HCT116 (cell line): Measurements from ENCODE around the gene CD163. TPM values are rescaled to one million over a fixed set of nuclear protein-coding genes. Genes with fewer than 3 reads are reported as not detected.

Source experiments
- ATAC-seq: fragments of 200-7000 bp; cut with Tn5 transposase; 2 replicates; pipeline ENCODE4 v1.9.1; 2020; ENCODE audit warnings: mild to moderate bottlenecking, moderate library complexity
- BruUV-seq: library from RNA; stranded (reverse); fragments of 400-500 nt; replicated peaks from 2 replicates; lab custom pipeline; 2021; lab: Mats Ljungman, UMichigan
- CTCF ChIA-PET: fragments of 300-600 bp; sonication (Branson Sonifier 250); formaldehyde crosslinking; loops from one replicate; lab custom pipeline; 2021; ENCODE audit warnings: antibody characterized with exemption; lab: Charles Lee
- POLR2A ChIA-PET: fragments of 300-600, 350-600 bp; sonication (Branson Sonifier 250); formaldehyde crosslinking; loops from one replicate; lab custom pipeline; 2021; ENCODE audit warnings: antibody characterized with exemption; lab: Charles Lee
- RAD21 ChIA-PET, 2 experiments: fragments of 300-600 bp; sonication (Branson Sonifier 250); formaldehyde crosslinking; loops; one replicate each; lab custom pipeline; 2023; ENCODE audit warnings: low total read pairs in 2 of 2; ENCODE audit not compliant: uncharacterized antibody in 2 of 2, unreplicated experiment in 2 of 2, low non-redundant PET in 1 of 2; lab: Charles Lee
- DNase-seq: peaks from one replicate; pipeline ENCODE4 v3.0.0-alpha.2; 2010; ENCODE audit warnings: low read depth, low spot score
- H2AFZ ChIP-seq: fragments of 200-600 bp; shearing (Covaris generic), sonication (generic); 2 replicates; pipeline ENCODE4 v1.6.1; 2017; ENCODE audit warnings: low read depth, mixed run types, mixed read lengths, antibody characterized with exemption, low read length; ENCODE audit not compliant: poor library complexity, severe bottlenecking
- H3K27ac ChIP-seq: 2 replicates; pipeline ENCODE4 v1.5.1; 2012; ENCODE audit warnings: low read depth, low read length
- H3K27me3 ChIP-seq: fragments of 200-600 bp; sonication (generic); 2 replicates; pipeline ENCODE4 v1.6.1; 2016; ENCODE audit warnings: mixed run types, low read length, mixed read lengths; ENCODE audit not compliant: insufficient read depth
- H3K36me3 ChIP-seq, 2 experiments: fragments of 200-500 bp in 1 of 2; fragments of 200-600 bp in 1 of 2; sonication (Bioruptor generic) in 1 of 2; sonication (generic) in 1 of 2; 2 replicates each; pipeline versions ENCODE4 v1.5.1 to v1.6.1; 2014 to 2016; ENCODE audit warnings: low read length in 2 of 2, inconsistent platforms in 1 of 2, mixed read lengths in 1 of 2, mixed run types in 1 of 2; ENCODE audit not compliant: insufficient read depth in 2 of 2, control insufficient read depth in 1 of 2
- H3K4me1 ChIP-seq, 2 experiments: fragments of 200-600 bp in 1 of 2; sonication (generic) in 1 of 2; 2 replicates each; pipeline versions ENCODE4 v1.5.1 to v1.6.1; 2012 to 2017; ENCODE audit warnings: low read length in 2 of 2, inconsistent platforms in 1 of 2, mild to moderate bottlenecking in 1 of 2, mixed read lengths in 1 of 2, mixed run types in 1 of 2, moderate library complexity in 1 of 2; ENCODE audit not compliant: insufficient read depth in 2 of 2, control insufficient read depth in 1 of 2
- H3K4me2 ChIP-seq: fragments of 200-600 bp; sonication (generic); 2 replicates; pipeline ENCODE4 v1.6.1; 2017; ENCODE audit warnings: mixed run types, low read length, mixed read lengths
- H3K4me3 ChIP-seq, 2 experiments: fragments of 200-600 bp in 1 of 2; sonication (generic) in 1 of 2; replicated peaks in 1 of 2; 2 replicates each; pipeline ENCODE4 v1.5.1; 2011 to 2016; ENCODE audit warnings: low read length in 2 of 2, control low read depth in 1 of 2, low read depth in 1 of 2, mild to moderate bottlenecking in 1 of 2, mixed read lengths in 1 of 2, mixed run types in 1 of 2
- H3K79me2 ChIP-seq: fragments of 200-600 bp; sonication (generic); 2 replicates; pipeline ENCODE4 v1.6.1; 2017; ENCODE audit warnings: mild to moderate bottlenecking, mixed run types, low read length, moderate library complexity, mixed read lengths; ENCODE audit not compliant: insufficient read depth
- H3K9ac ChIP-seq: fragments of 200-600 bp; sonication (generic); 2 replicates; pipeline ENCODE4 v1.6.1; 2016; ENCODE audit warnings: low read length, mixed read lengths
- H3K9me2 ChIP-seq: fragments of 200-600 bp; sonication (generic), shearing (Covaris generic); 2 replicates; pipeline ENCODE4 v1.6.1; 2017; ENCODE audit warnings: mixed run types, mild to moderate bottlenecking, moderate library complexity; ENCODE audit not compliant: insufficient read depth
- H3K9me3 ChIP-seq, 2 experiments: fragments of 200-500 bp in 1 of 2; fragments of 200-600 bp in 1 of 2; sonication (Bioruptor generic) in 1 of 2; sonication (generic) in 1 of 2; 2 replicates each; pipeline ENCODE4 v1.6.1; 2014 to 2017; ENCODE audit warnings: low read length in 2 of 2, mixed read lengths in 2 of 2, inconsistent platforms in 1 of 2, low read depth in 1 of 2, mild to moderate bottlenecking in 1 of 2, mixed run types in 1 of 2, moderate library complexity in 1 of 2; ENCODE audit not compliant: control insufficient read depth in 1 of 2, insufficient read depth in 1 of 2
- H4K20me1 ChIP-seq: fragments of 200-600 bp; sonication (generic), shearing (Covaris generic); 2 replicates; pipeline ENCODE4 v1.6.1; 2017; ENCODE audit warnings: mixed run types, mild to moderate bottlenecking, moderate library complexity; ENCODE audit not compliant: insufficient read depth
- CEBPB ChIP-seq: IDR thresholded peaks from 2 replicates; pipeline ENCODE4 v1.6.1; 2012; ENCODE audit warnings: low read depth
- CTCF ChIP-seq, 3 experiments: fragments of 200-600 bp in 1 of 3; sonication (generic) in 1 of 3; IDR thresholded peaks in 2 of 3; conservative IDR thresholded peaks in 1 of 3; 2 replicates each; pipeline ENCODE4 v1.5.1; 2012 to 2017; ENCODE audit warnings: low read depth in 2 of 3, low read length in 2 of 3, antibody characterized with exemption in 1 of 3, borderline replicate concordance in 1 of 3, control low read depth in 1 of 3, mild to moderate bottlenecking in 1 of 3, mixed read lengths in 1 of 3, mixed run types in 1 of 3, moderate library complexity in 1 of 3; ENCODE audit not compliant: insufficient read depth in 1 of 3
- EGR1 ChIP-seq: IDR thresholded peaks from 2 replicates; pipeline ENCODE4 v1.6.1; 2012; ENCODE audit warnings: low read depth
- ELF1 ChIP-seq: IDR thresholded peaks from 2 replicates; pipeline ENCODE4 v1.6.1; 2012; ENCODE audit warnings: low read depth, borderline replicate concordance
- EZH2phosphoT487 ChIP-seq: fragments of 200-600 bp; IDR thresholded peaks from 2 replicates; pipeline ENCODE4 v1.6.1; 2018; ENCODE audit warnings: antibody characterized with exemption, borderline replicate concordance
- FOSL1 ChIP-seq: IDR thresholded peaks from 2 replicates; pipeline ENCODE4 v1.6.1; 2012; ENCODE audit warnings: low read depth
- JUND ChIP-seq: IDR thresholded peaks from 2 replicates; pipeline ENCODE4 v1.6.1; 2012
- POLR2AphosphoS5 ChIP-seq: IDR thresholded peaks from 2 replicates; pipeline ENCODE4 v1.6.1; 2011; ENCODE audit warnings: mild to moderate bottlenecking, low read depth, low read length, moderate library complexity
- RAD21 ChIP-seq: IDR thresholded peaks from 2 replicates; pipeline ENCODE4 v1.6.1; 2012; ENCODE audit warnings: low read depth, mild to moderate bottlenecking
- REST ChIP-seq: IDR thresholded peaks from 2 replicates; pipeline ENCODE4 v1.6.1; 2012; ENCODE audit warnings: low read depth
- TCF7L2 ChIP-seq: IDR thresholded peaks from 2 replicates; pipeline ENCODE4 v1.7.0; 2011; ENCODE audit warnings: borderline replicate concordance, inconsistent platforms; ENCODE audit not compliant: insufficient read depth, insufficient read length; ENCODE audit errors: extremely low read depth
- YY1 ChIP-seq: IDR thresholded peaks from 2 replicates; pipeline ENCODE4 v1.6.1; 2011; ENCODE audit warnings: low read length, low read depth, moderate library complexity, mild to moderate bottlenecking; ENCODE audit not compliant: insufficient replicate concordance; ENCODE audit errors: extremely low read depth
- ZBTB33 ChIP-seq: IDR thresholded peaks from 2 replicates; pipeline ENCODE4 v1.6.1; 2011; ENCODE audit warnings: mild to moderate bottlenecking, low read length, moderate library complexity; ENCODE audit not compliant: insufficient replicate concordance; ENCODE audit errors: extremely low read depth
- ZFX ChIP-seq: fragments of 450-650 bp; IDR thresholded peaks from 2 replicates; pipeline ENCODE4 v1.6.1; 2017
- intact Hi-C: fragments of 100-400 bp; cut with micrococcal nuclease; formaldehyde crosslinking; loops from 2 replicates; pipeline ENCODE4 v1.10.0; 2022
- total RNA-seq: library from RNA; stranded (reverse); gene quantifications from one replicate; pipeline ENCODE4 v1.2.1, GENCODE V29; 2021; ENCODE audit not compliant: unreplicated experiment

The CD163 gene
- total RNA-seq, 1 experiment from 2014 or later: 1.4 TPM

GRCh38 chr12:7486512-7486911 is 17.1 kb downstream of the CD163 start:
- RAD21 ChIA-PET: no interaction called here
- Histone ChIP-seq H2AFZ (no peak overlapping the region), H3K4me2 (no peak overlapping the region), H3K27me3 (no peaks in the 10 kb centered on the region), H3K9me3 (no peaks in the 10 kb centered on the region), H3K9ac (no peak overlapping the region), H3K27ac (no peak overlapping the region), H3K4me3 (no peak overlapping the region)
- POLR2A ChIA-PET: no interaction called here
- no TSS peak for BruUV-seq
- DNase-seq: no peak
- no peak for ATAC-seq
- intact Hi-C loops: no loop called here
- CTCF ChIA-PET: no interaction called here
- no peak for TF ChIP-seq YY1
- TF ChIP-seq TCF7L2: no peak
- TF ChIP-seq CEBPB: no peak
- no peak for TF ChIP-seq EGR1
- no peak for TF ChIP-seq ZFX
- TF ChIP-seq POLR2AphosphoS5: no peak
- TF ChIP-seq REST: no peak
- TF ChIP-seq JUND: no peak
- TF ChIP-seq EZH2phosphoT487: no peak
- no peak for TF ChIP-seq FOSL1
- TF ChIP-seq CTCF (IDR thresholded peaks at IDR 0.05 in 2 of 3, conservative IDR thresholded peaks at IDR 0.05 in 1 of 3; ENCODE audit: borderline replicate concordance in 1 of 3, insufficient read depth in 1 of 3, low read depth in 2 of 3, low read length in 2 of 3): no peak
- no peak for TF ChIP-seq RAD21
- no peak for TF ChIP-seq ELF1
- no peak for TF ChIP-seq ZBTB33
- TF ChIP-seq, all 23 proteins: peak for 0
- H4K20me1 ChIP-seq: no peaks in the 10 kb centered on the region
- H3K79me2 ChIP-seq: no peaks in the 10 kb centered on the region
- no peaks in the 10 kb centered on the region for H3K4me1 ChIP-seq
- no peaks in the 10 kb centered on the region for H3K9me2 ChIP-seq
- no peaks in the 10 kb centered on the region for H3K36me3 ChIP-seq
